Heart left ventricle (tissue), 13 donors: ENCODE results near the gene LRRC73.

Source experiments
- CTCF ChIP-seq, 12 donors: fragments of 200-600 bp; sonication (generic) in 4 of 12; IDR thresholded peaks; one replicate each; pipeline versions ENCODE4 v1.5.0 to v1.8.0; 2018 to 2022; ENCODE audit warnings: antibody characterized with exemption in 12 of 12, mild to moderate bottlenecking in 5 of 12
- POLR2A ChIP-seq, 2 donors: fragments of 450-650 bp; IDR thresholded peaks; one replicate each; pipeline ENCODE4 v1.6.1; 2017; ENCODE audit warnings: antibody characterized with exemption in 2 of 2, mild to moderate bottlenecking in 2 of 2, moderate library complexity in 2 of 2
- donor health status: ischemic (EF 13 %, LVEDD 7.1; RV severe dilation, severe dysfunction).
- donor health status: DM: no; HTN: yes; CAD: no.
- donor health status: DM: no; HTN: no; CAD: no.
- donor health status: ischemic (EF 25% LVEDD 6.9; RV normal size, moderate dysfunction).
- donor health status: ischemic (EF 25% LVEDD 5.7; RV mildly dilated, moderate dysfunction).
- donor health status: ischemic (EF 35%, LVEDD 5.7; RV mildly dilated, moderate dysfunction).
- donor health status: nonischemic (EF 11% LVEDD 7.7; RV severe dilation, severe dysfunction).
- donor health status: DM: yes; HTN: yes; CAD: no.
- donor health status: PGD.
- donor health status: ischemic (EF 29% LVEDD 5.4; RV normal size, mild dysfunction).
- donor health status: nonischemic (EF 23%, LVEDD 6.1; RV moderate dilation, normal function).

DNA sequence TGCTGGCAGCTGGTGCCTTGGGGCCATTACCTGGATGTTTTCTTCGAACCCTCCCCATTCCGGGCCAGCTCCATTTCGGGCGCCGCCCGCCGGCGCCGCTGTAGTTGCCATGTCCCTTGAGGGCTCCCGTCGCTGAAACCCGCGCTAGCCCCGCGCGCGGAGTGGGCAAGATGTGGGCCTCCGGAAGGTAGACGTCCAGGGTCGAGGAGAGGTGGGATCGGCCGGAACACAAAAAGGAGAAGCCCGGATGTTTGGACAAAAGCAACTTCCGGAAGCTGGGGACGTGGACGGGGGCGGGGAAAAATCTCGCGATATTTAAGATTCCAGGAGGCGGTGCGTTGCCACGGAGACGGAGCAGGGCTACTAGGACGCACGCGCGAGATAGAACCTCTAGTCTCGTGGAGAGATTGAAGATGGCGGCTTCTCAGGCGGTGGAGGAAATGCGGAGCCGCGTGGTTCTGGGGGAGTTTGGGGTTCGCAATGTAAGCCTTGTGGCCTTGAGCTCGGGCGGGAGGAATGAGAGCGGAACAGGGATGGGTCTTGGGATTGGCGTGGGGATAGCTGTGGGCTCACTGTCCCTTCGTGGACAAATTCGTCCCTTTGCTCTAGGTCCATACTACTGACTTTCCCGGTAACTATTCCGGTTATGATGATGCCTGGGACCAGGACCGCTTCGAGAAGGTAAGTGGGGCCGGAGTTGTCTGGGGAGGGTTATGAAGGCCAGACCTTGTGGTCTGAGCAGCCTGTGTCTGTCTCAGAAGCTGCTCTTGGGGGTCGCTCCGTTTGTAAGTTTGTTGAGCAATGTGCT is 6.8 kb upstream of the LRRC73 start, which contains the start of the genes POLR1C and YIPF3:
- TF ChIP-seq CTCF (IDR thresholded peaks at IDR 0.05) (no peak), POLR2A (IDR thresholded peaks at IDR 0.05) (peak in 1 of 2 donors; percentile 73)
